Stomach (tissue), 9 donors: Measurements from ENCODE around the gene PCDHGA11. TPM values are rescaled to one million over a fixed set of nuclear protein-coding genes. Genes with fewer than 3 reads are reported as not detected.

ENCODE experiments used
- DNase-seq, 2 donors: peaks; one replicate each; pipeline versions ENCODE4 v3.0.0 to v3.0.0-alpha.2; 2013 to 2019
- H3K27ac ChIP-seq, 5 donors: fragments of 200-600 bp in 4 of 5; sonication (generic) in 4 of 5; one replicate each; pipeline ENCODE4 v1.5.1; 2013 to 2019; ENCODE audit warnings: mild to moderate bottlenecking in 1 of 5, moderate library complexity in 1 of 5
- H3K27me3 ChIP-seq, 3 donors: fragments of 200-600 bp; sonication (generic); one replicate each; pipeline ENCODE4 v1.5.1; 2017 to 2019; ENCODE audit warnings: mixed run types in 1 of 3
- H3K36me3 ChIP-seq, 4 donors: fragments of 200-600 bp; sonication (generic); 1 replicate in 3 of 4; 2 replicates in 1 of 4; pipeline ENCODE4 v1.5.1; 2016 to 2019
- H3K4me1 ChIP-seq, 4 donors: fragments of 200-600 bp; sonication (generic); one replicate each; pipeline ENCODE4 v1.5.1; 2016 to 2019
- H3K4me3 ChIP-seq, 4 donors: fragments of 200-600 bp; sonication (generic) in 3 of 4; one replicate each; pipeline ENCODE4 v1.5.1; 2016 to 2019; ENCODE audit warnings: mild to moderate bottlenecking in 1 of 4
- H3K9me3 ChIP-seq, 4 donors: fragments of 200-600 bp; sonication (generic); one replicate each; pipeline ENCODE4 v1.5.1; 2016 to 2019
- CTCF ChIP-seq, 7 experiments: fragments of 450-650 bp in 4 of 7; fragments of 200-600 bp in 3 of 7; sonication (generic) in 3 of 7; IDR thresholded peaks; one replicate each; pipeline ENCODE4 v1.5.1; 2016 to 2019; ENCODE audit warnings: antibody characterized with exemption in 7 of 7, control low read depth in 2 of 7, mild to moderate bottlenecking in 1 of 7
- EP300 ChIP-seq: sonication (generic); formaldehyde crosslinking; IDR thresholded peaks from one replicate; pipeline ENCODE4 v1.6.1; 2017; ENCODE audit warnings: antibody characterized with exemption
- POLR2A ChIP-seq, 4 donors: fragments of 450-650 bp; IDR thresholded peaks; one replicate each; pipeline ENCODE4 v1.6.1; 2016; ENCODE audit warnings: antibody characterized with exemption in 4 of 4, control low read depth in 2 of 4, mild to moderate bottlenecking in 1 of 4, moderate library complexity in 1 of 4
- POLR2AphosphoS5 ChIP-seq, 3 donors: sonication (generic); formaldehyde crosslinking; IDR thresholded peaks; one replicate each; pipeline ENCODE4 v1.6.1; 2016; ENCODE audit warnings: antibody characterized with exemption in 3 of 3
- WGBS, 5 donors: extraction: QIAGEN DNeasy Blood & Tissue Kit in 3 of 5; methylation state at CpG; one replicate each; pipeline versions ENCODE4 v1.1.5 to v1.1.7; 2013 to 2018; 5-methylcytosine and 5-hydroxymethylcytosine counted together
- intact Hi-C: fragments of 100-400 bp; cut with DNase I; formaldehyde crosslinking; loops from one replicate; pipeline ENCODE4 v1.15.1; 2023; ENCODE audit warnings: low total_unique reads
- polyA plus RNA-seq, 3 donors: library from polyadenylated mRNA; stranded (reverse); fragments of 200-250 nt; gene quantifications; one replicate each; pipeline ENCODE4 v1.2.3, GENCODE V29; 2013
- total RNA-seq, 5 donors: library from RNA; depleted of rRNA; stranded (reverse); fragments of >200 nt; gene quantifications; one replicate each; pipeline versions ENCODE4 v1.1.0 to v1.2.3, GENCODE V29; 2014 to 2016
- donor health status: healthy with polysubstance abuse.
- donor health status: Bipolar disorder and iron deficiency.
- donor health status: healthy.

The PCDHGA11 gene
- total and polyA plus RNA-seq, 8 donors, result 0.25 to 15.2 (median 0.89) TPM

- H3K4me1 ChIP-seq, result peaks cover 0 to 34% (median 9%) of the 10 kb centered on the region in 4 donors
- peaks cover 65 to 99% (median 94%) of the 10 kb centered on the region in 4 donors for H3K9me3 ChIP-seq
- WGBS, 5 donors, result 25 to 33% (median 28%) methylated on average over 54 to 74 of the region's 74 CpGs
- TF ChIP-seq POLR2AphosphoS5 (IDR thresholded peaks at IDR 0.05) (no peak), EP300 (no peak), CTCF (IDR thresholded peaks at IDR 0.05) (no peak), POLR2A (IDR thresholded peaks at IDR 0.05) (no peak)
- peaks cover 0 to 20% (median 0%) of the 10 kb centered on the region in 4 donors for H3K36me3 ChIP-seq
- H3K4me3 ChIP-seq, result no peak overlapping the region
- H3K27ac ChIP-seq, result no peak overlapping the region
- peaks cover 0 to 77% (median 24%) of the 10 kb centered on the region in 3 donors for H3K27me3 ChIP-seq
- intact Hi-C loops, result loop anchor here (10.0 kb wide), 1 partner anchor 106 kb away; no protein-coding TSS in a partner anchor
- no peak for DNase-seq
Observed at GRCh38 chr5:141419074-141419880, 1.6 kb upstream of the PCDHGA11 start.

GRCh38 chr5:141421489-141421855, 621 bp downstream of the PCDHGA11 start:
- peaks cover 0 to 75% (median 20%) of the 10 kb centered on the region in 3 donors for H3K27me3 ChIP-seq

GRCh38 chr5:141422742-141423291, 2.0 kb downstream of the PCDHGA11 start:
- DNase-seq, result no peak
- TF ChIP-seq POLR2AphosphoS5 (IDR thresholded peaks at IDR 0.05), result no peak
- no peak for TF ChIP-seq CTCF (IDR thresholded peaks at IDR 0.05)
- TF ChIP-seq POLR2A (IDR thresholded peaks at IDR 0.05), result no peak
- TF ChIP-seq EP300, result no peak
- H3K4me3 ChIP-seq, result no peak overlapping the region
- peaks cover 0 to 78% (median 20%) of the 10 kb centered on the region in 3 donors for H3K27me3 ChIP-seq
- H3K4me1 ChIP-seq, result peaks cover 0 to 26% (median 7%) of the 10 kb centered on the region in 4 donors
- peaks cover 0 to 36% (median 5%) of the 10 kb centered on the region in 4 donors for H3K36me3 ChIP-seq
- 23 to 34% (median 24%) methylated on average over 15 to 42 of the region's 42 CpGs for WGBS, 5 donors
- no peak overlapping the region for H3K27ac ChIP-seq
- H3K9me3 ChIP-seq, result peaks cover 79 to 100% (median 99%) of the 10 kb centered on the region in 4 donors
- intact Hi-C loops, result no loop called here

More at GRCh38 chr5:141421489-141421855, 621 bp downstream of the PCDHGA11 start:
- peaks cover 66 to 100% (median 97%) of the 10 kb centered on the region in 4 donors for H3K9me3 ChIP-seq
- H3K4me1 ChIP-seq, result peaks cover 0 to 29% (median 9%) of the 10 kb centered on the region in 4 donors
- no peak overlapping the region for H3K27ac ChIP-seq
- DNase-seq, result no peak
- TF ChIP-seq POLR2AphosphoS5 (IDR thresholded peaks at IDR 0.05), result no peak
- TF ChIP-seq POLR2A (IDR thresholded peaks at IDR 0.05), result no peak
- TF ChIP-seq EP300, result no peak
- no peak for TF ChIP-seq CTCF (IDR thresholded peaks at IDR 0.05)
- peak overlapping the region; percentile 9 to 35 (median 23) for H3K4me3 ChIP-seq
- peaks cover 0 to 29% (median 3%) of the 10 kb centered on the region in 4 donors for H3K36me3 ChIP-seq
- WGBS, 5 donors, result 9 to 15% (median 10%) methylated on average over 13 of the region's 13 CpGs
- intact Hi-C loops, result no loop called here

GRCh38 chr5:141427783-141428426, 7.1 kb downstream of the PCDHGA11 start:
- intact Hi-C loops, result no loop called here
- peaks cover 63 to 100% (median 99%) of the 10 kb centered on the region in 4 donors for H3K9me3 ChIP-seq
- no peak for DNase-seq
- no peak overlapping the region for H3K4me3 ChIP-seq
- H3K27ac ChIP-seq, result no peak overlapping the region
- 35 to 44% (median 42%) methylated on average over 16 to 53 of the region's 53 CpGs for WGBS, 5 donors
- H3K27me3 ChIP-seq, result peaks cover 0 to 74% (median 15%) of the 10 kb centered on the region in 3 donors
- H3K4me1 ChIP-seq, result peaks cover 0 to 11% (median 0%) of the 10 kb centered on the region in 4 donors
- peaks cover 0 to 32% (median 8%) of the 10 kb centered on the region in 4 donors for H3K36me3 ChIP-seq
- TF ChIP-seq CTCF (IDR thresholded peaks at IDR 0.05), result no peak
- TF ChIP-seq EP300, result no peak
